ENCODE results near the gene LIMS2. TPM values are rescaled to one million over a fixed set of nuclear protein-coding genes. Genes with fewer than 3 reads are reported as not detected.

LIMS2 gene
- total RNA-seq, 4 donors from 2014 or later = 9.7 to 97.3 (median 22.4) TPM

DNA sequence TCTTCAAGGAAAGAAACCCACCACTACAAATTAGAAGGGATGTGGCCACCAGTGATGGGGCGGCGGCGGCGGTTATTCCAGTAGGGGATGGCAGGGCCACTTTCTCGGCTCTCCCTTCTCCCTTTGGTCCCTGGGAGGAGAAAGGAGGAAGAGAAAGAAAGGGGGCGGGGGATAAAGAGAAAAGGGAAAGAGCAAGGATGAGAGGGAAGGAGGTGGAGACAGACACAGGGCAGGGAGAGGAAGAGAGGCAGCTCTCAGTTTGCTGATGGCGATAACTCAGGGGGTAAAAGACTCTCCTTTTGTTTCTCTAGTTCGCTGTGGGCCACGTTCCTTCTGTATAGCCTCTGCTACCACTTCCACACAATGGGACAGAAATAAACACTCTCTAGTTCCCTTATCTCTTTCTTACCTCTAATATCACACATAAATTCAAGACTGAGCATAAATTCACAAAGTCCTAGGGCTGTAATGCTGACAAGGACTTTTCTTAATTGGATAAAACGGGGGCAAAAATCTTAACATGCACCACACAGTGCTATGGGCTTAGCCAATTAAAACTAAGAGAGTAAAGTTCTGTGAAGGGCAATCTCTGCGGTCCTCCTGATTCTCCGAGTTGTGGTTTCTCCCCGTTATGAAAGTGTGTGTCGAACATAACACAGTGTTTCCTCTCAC, 40.6 kb upstream of the LIMS2 start:
- DNase-seq (ENCODE audit: low spot score) = no peak
- no peak for ATAC-seq (ENCODE audit: low FRiP score)

DNA sequence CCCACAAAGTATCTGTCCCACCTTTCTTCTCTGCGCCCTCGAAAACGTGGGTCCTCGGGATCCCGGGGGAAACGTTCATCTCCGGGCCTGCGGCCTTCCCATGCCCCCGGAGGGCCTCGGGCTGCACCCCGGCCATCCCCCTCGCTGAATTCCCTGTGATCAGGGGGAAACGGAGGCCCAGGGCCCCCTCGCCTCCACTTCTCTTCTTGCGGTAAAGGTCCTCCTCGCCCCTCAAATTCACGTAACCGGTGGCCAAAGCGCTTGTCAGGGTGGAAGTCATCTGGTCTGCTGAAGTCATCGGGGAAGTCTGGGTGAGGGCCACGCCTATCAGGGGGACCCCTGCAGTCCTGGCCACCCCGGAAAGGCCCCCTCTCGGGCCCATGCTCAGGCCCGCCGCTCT, 38.2 kb upstream of the LIMS2 start:
- DNase-seq (ENCODE audit: low spot score) (no peak), ATAC-seq (ENCODE audit: low FRiP score) (no peak)
- TF ChIP-seq, protein P1, sequence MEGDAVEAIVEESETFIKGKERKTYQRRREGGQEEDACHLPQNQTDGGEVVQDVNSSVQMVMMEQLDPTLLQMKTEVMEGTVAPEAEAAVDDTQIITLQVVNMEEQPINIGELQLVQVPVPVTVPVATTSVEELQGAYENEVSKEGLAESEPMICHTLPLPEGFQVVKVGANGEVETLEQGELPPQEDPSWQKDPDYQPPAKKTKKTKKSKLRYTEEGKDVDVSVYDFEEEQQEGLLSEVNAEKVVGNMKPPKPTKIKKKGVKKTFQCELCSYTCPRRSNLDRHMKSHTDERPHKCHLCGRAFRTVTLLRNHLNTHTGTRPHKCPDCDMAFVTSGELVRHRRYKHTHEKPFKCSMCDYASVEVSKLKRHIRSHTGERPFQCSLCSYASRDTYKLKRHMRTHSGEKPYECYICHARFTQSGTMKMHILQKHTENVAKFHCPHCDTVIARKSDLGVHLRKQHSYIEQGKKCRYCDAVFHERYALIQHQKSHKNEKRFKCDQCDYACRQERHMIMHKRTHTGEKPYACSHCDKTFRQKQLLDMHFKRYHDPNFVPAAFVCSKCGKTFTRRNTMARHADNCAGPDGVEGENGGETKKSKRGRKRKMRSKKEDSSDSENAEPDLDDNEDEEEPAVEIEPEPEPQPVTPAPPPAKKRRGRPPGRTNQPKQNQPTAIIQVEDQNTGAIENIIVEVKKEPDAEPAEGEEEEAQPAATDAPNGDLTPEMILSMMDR (IDR thresholded peaks at IDR 0.05) = no peak

More for the DNA sequence above, 40.6 kb upstream of the LIMS2 start:
- TF ChIP-seq, protein P1 (IDR thresholded peaks at IDR 0.05) = no peak

DNA sequence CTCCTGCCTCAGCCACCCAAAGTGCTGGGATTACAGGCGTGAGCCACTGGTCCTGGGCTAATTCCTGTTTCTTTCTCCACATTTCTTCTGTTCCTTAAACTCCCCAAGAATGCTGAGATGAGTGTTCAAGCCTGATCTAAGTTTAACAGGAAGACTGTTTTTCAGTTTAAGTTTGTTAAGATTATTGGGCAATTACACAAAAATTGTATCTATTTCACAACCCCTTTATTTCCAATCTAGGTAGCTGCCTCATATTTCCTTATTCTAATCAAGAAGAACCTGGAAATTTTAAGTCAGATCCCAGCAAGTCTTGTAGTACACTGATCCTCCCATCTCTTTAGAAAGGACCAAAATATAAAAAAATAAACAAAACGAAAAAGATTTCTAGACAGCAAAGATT, 37.7 kb upstream of the LIMS2 start:
- ATAC-seq (ENCODE audit: low FRiP score) (no peak), DNase-seq (ENCODE audit: low spot score) (no peak)
- TF ChIP-seq, protein P1 (IDR thresholded peaks at IDR 0.05) = no peak

DNA sequence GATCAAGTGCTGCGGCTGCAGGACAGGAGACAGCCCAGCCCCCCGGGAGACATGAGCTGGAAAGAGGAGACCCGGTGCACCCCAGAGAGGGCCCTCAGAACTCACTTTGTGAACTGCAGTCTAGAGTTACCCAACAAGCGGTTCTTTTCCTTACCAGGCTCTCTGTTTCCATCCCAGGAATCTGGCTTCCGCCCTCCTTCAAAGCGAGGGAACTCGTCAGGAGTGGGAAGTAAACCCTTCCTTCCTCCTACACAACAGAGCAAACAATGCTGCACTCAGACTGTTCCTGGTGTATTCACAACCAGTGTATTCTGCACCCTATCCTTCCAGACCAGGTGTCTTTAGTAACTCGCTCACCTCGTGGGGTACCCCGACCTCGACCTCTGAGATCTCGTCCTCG, 34.0 kb upstream of the LIMS2 start:
- TF ChIP-seq, protein P1 (IDR thresholded peaks at IDR 0.05) = no peak
- ATAC-seq (ENCODE audit: low FRiP score) (no peak), DNase-seq (ENCODE audit: low spot score) (no peak)

DNA sequence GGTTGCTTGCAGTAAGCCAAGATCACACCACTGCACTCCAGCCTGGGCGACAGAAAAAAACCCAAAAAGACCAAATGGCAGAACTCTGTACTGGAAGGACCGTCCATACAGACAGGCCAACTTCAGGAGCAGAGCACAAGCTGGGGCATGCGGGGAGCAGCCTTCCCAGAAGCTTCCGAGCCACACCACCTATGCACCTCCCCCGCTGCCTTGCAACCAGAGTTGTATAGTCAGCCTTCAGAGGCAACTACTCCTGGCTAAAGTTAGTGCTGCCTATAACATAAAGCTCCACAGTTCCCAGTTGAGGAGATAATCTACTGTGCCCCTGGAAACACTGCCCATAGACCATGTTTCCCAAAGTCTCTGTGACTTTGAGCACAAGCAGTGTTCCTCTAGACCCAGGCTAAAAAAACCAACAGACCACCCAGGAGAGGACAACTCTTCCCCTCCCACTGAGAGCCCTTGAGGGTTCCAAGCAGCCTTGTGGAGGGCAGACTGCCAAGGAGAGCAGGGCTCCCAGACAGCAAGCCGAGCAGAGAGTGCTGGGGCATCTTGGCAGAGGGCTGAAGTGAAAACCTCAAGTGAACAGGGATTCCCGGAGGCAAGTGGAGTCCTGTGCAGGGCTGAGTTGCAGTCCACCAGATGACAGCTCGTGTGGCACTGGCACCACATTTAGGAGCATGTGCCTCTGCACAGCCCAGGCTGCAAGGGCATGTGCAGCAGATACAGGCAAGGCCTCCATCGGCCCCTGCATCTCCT, 32.7 kb upstream of the LIMS2 start:
- TF ChIP-seq, protein P1 (IDR thresholded peaks at IDR 0.05) = no peak
- ATAC-seq (ENCODE audit: low FRiP score) (no peak), DNase-seq (ENCODE audit: low spot score) (no peak)

DNA sequence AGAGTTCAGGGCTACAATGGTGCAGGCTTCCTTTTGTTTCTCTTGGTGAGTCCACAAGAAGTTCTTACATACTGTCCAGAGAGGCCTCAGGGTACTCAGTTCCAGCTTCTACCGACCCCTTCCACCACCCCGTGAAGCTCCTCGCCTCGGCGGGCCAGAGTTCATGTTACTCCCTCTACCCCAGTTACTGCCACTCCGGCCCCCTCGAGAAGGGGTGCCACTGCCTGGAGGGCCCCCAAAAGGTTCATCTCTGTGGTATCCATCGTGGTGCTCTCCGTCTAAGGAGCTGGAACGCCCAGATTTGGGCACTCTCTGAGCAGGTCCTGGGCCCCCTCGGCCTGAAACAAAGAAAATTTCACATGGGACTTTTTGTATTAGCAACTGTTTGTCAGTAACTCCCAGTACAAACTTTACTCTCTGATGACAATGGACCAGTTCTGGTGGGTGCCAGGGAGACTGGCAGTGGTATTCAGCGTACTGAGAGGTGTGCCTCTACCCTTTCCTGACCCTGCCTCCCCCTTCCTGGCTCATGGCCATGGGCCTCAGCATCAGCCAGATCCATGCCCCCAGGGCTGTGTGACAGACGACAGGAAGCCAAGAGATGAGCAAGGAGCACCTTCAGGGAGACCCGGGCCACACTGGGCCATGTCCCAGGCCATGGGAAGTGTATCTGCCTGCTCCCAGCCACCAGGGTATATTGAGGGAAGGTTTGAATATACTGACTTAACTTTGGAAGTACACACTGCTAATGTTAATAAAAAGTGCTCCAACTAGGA, 31.1 kb upstream of the LIMS2 start:
- DNase-seq (ENCODE audit: low spot score) (no peak), ATAC-seq (ENCODE audit: low FRiP score) (no peak)

More for the DNA sequence above, 31.1 kb upstream of the LIMS2 start:
- TF ChIP-seq, protein P1 (IDR thresholded peaks at IDR 0.05) = no peak
